Heart left ventricle (tissue), 16 donors: Measurements from ENCODE around the gene FBXO34. TPM values are rescaled to one million over a fixed set of nuclear protein-coding genes. Genes with fewer than 3 reads are reported as not detected.

Experiments used
- ATAC-seq, 4 donors: fragments of 200-7000 bp; cut with Tn5 transposase; one replicate each; pipeline ENCODE4 v1.9.1; 2020 to 2022; ENCODE audit warnings: moderate library complexity in 4 of 4, mild to moderate bottlenecking in 3 of 4, moderate number of reproducible peaks in 1 of 4
- DNase-seq, 5 donors: peaks; one replicate each; pipeline ENCODE4 v3.0.0-alpha.2; 2020
- H3K27ac ChIP-seq, 12 donors: fragments of 200-600 bp; sonication (generic) in 4 of 12; one replicate each; pipeline versions ENCODE4 v1.5.0 to v1.8.0; 2016 to 2022; ENCODE audit warnings: mild to moderate bottlenecking in 2 of 12
- H3K27me3 ChIP-seq, 9 donors: fragments of 200-600 bp; sonication (generic) in 2 of 9; one replicate each; pipeline versions ENCODE4 v1.5.1 to v1.8.0; 2016 to 2022; ENCODE audit warnings: mild to moderate bottlenecking in 3 of 9
- H3K36me3 ChIP-seq, 9 donors: fragments of 200-600 bp; sonication (generic) in 2 of 9; one replicate each; pipeline versions ENCODE4 v1.5.0 to v1.8.0; 2018 to 2022; ENCODE audit warnings: mild to moderate bottlenecking in 2 of 9
- H3K4me1 ChIP-seq, 12 donors: fragments of 200-600 bp; sonication (generic) in 4 of 12; one replicate each; pipeline versions ENCODE4 v1.5.0 to v1.8.0; 2016 to 2022; ENCODE audit warnings: mild to moderate bottlenecking in 3 of 12
- H3K4me3 ChIP-seq, 12 donors: fragments of 200-600 bp; sonication (generic) in 4 of 12; one replicate each; pipeline versions ENCODE4 v1.5.0 to v1.8.0; 2017 to 2022; ENCODE audit warnings: mild to moderate bottlenecking in 9 of 12, moderate library complexity in 4 of 12
- H3K9me3 ChIP-seq, 12 donors: fragments of 200-600 bp; sonication (generic) in 4 of 12; one replicate each; pipeline versions ENCODE4 v1.5.0 to v1.8.0; 2016 to 2022; ENCODE audit warnings: mild to moderate bottlenecking in 1 of 12
- CTCF ChIP-seq, 12 donors: fragments of 200-600 bp; sonication (generic) in 4 of 12; IDR thresholded peaks; one replicate each; pipeline versions ENCODE4 v1.5.0 to v1.8.0; 2018 to 2022; ENCODE audit warnings: antibody characterized with exemption in 12 of 12, mild to moderate bottlenecking in 5 of 12
- POLR2A ChIP-seq, 2 donors: fragments of 450-650 bp; IDR thresholded peaks; one replicate each; pipeline ENCODE4 v1.6.1; 2017; ENCODE audit warnings: antibody characterized with exemption in 2 of 2, mild to moderate bottlenecking in 2 of 2, moderate library complexity in 2 of 2
- WGBS, 4 donors: extraction: QIAGEN DNeasy Blood & Tissue Kit in 2 of 4; methylation state at CpG; one replicate each; pipeline versions ENCODE4 v1.1.5 to v1.1.7; 2013 to 2018; 5-methylcytosine and 5-hydroxymethylcytosine counted together
- intact Hi-C, 10 donors: fragments of 100-400 bp; cut with DNase I; formaldehyde crosslinking; loops; one replicate each; pipeline versions ENCODE4 v1.11.1 to v1.14.2; 2022
- polyA plus RNA-seq, 2 donors: library from polyadenylated mRNA; stranded (reverse); fragments of 200-250 nt; gene quantifications; one replicate each; pipeline ENCODE4 v1.2.3, GENCODE V29; 2013
- total RNA-seq, 9 donors: library from RNA; depleted of rRNA in 2 of 9; stranded (reverse); fragments of >200 nt in 2 of 9; fragmentation: NEBNext Ultra II Directional in 3 of 9; extraction: Animal tissue kit (Norgen Biotek cat#: 25700) in 3 of 9; gene quantifications; one replicate each; pipeline versions ENCODE4 v1.1.0 to v1.2.4, GENCODE V29; 2016 to 2023
- donor health status: ischemic (EF 13 %, LVEDD 7.1; RV severe dilation, severe dysfunction).
- donor health status: healthy with polysubstance abuse.
- donor health status: DM: no; HTN: yes; CAD: no.
- donor health status: DM: no; HTN: no; CAD: no.
- donor health status: ischemic (EF 25% LVEDD 6.9; RV normal size, moderate dysfunction).
- donor health status: ischemic (EF 25% LVEDD 5.7; RV mildly dilated, moderate dysfunction).
- donor health status: healthy.
- donor health status: DM: yes; HTN: yes; CAD: no.
- donor health status: ischemic (EF 35%, LVEDD 5.7; RV mildly dilated, moderate dysfunction).
- donor health status: nonischemic (EF 11% LVEDD 7.7; RV severe dilation, severe dysfunction).
- donor health status: DM: yes; HTN: yes; CAD: no.
- donor health status: PGD.
- donor health status: ischemic (EF 29% LVEDD 5.4; RV normal size, mild dysfunction).
- donor health status: nonischemic (EF 23%, LVEDD 6.1; RV moderate dilation, normal function).

The FBXO34 gene
- total and polyA plus RNA-seq, 11 donors: 8.0 to 33.4 (median 21.1) TPM

- Histone ChIP-seq H3K27ac (no peak overlapping the region), H3K4me1 (peaks cover 3 to 60% (median 31%) of the 10 kb centered on the region in 12 donors), H3K9me3 (no peaks in the 10 kb centered on the region), H3K27me3 (no peaks in the 10 kb centered on the region), H3K4me3 (no peak overlapping the region), H3K36me3 (peaks cover 0 to 5% (median 0%) of the 10 kb centered on the region in 9 donors)
- TF ChIP-seq POLR2A (IDR thresholded peaks at IDR 0.05) (no peak), CTCF (IDR thresholded peaks at IDR 0.05) (no peak)
- ATAC-seq (no peak), DNase-seq (no peak)
- intact Hi-C loops: loop anchor here in 1 of 10 donors (10.0 kb wide), 1 partner anchor 135 kb away; the partner anchor contains the start of gene ATG14
- 59 to 74% (median 67%) methylated on average over 1 of the region's 1 CpG for WGBS, 4 donors
These were observed 8.2 kb downstream of the FBXO34 start for GRCh38 chr14:55279384-55279783.

GRCh38 chr14:55281316-55281839 is 10.2 kb downstream of the FBXO34 start:
- Histone ChIP-seq H3K9me3 (no peaks in the 10 kb centered on the region), H3K27ac (peak overlapping the region in 3 of 12 donors; percentile 36 to 61 (median 50)), H3K4me1 (peaks cover 3 to 61% (median 32%) of the 10 kb centered on the region in 12 donors), H3K27me3 (no peaks in the 10 kb centered on the region), H3K4me3 (no peak overlapping the region), H3K36me3 (peaks cover 0 to 5% (median 0%) of the 10 kb centered on the region in 9 donors)
- DNase-seq: no peak
- intact Hi-C loops: no loop called here
- WGBS, 4 donors: 51 to 68% (median 63%) methylated on average over 6 of the region's 6 CpGs
- TF ChIP-seq POLR2A (IDR thresholded peaks at IDR 0.05) (no peak), CTCF (IDR thresholded peaks at IDR 0.05) (no peak)
- ATAC-seq: peak in 2 of 4 donors; percentile 40 to 53

GRCh38 chr14:55285048-55285652 is 13.9 kb downstream of the FBXO34 start:
- peaks cover 0 to 55% (median 24%) of the 10 kb centered on the region in 12 donors for H3K4me1 ChIP-seq
- peak in 1 of 4 donors; percentile 8 for ATAC-seq

More at GRCh38 chr14:55285048-55285652, 13.9 kb downstream of the FBXO34 start:
- Histone ChIP-seq H3K9me3 (no peaks in the 10 kb centered on the region), H3K27me3 (no peaks in the 10 kb centered on the region), H3K27ac (peak overlapping the region in 1 of 12 donors; percentile 33), H3K36me3 (no peaks in the 10 kb centered on the region), H3K4me3 (no peak overlapping the region)
- TF ChIP-seq POLR2A (IDR thresholded peaks at IDR 0.05) (no peak), CTCF (IDR thresholded peaks at IDR 0.05) (no peak)
- no peak for DNase-seq
- intact Hi-C loops: no loop called here
- 73 to 86% (median 83%) methylated on average over 13 of the region's 13 CpGs for WGBS, 4 donors
